ENCODE data around the gene RIMS1.

The RIMS1 gene

GRCh38 chr6:72078096-72078495 is 191.7 kb downstream of the RIMS1 start:
- Histone ChIP-seq H3K4me3 (replicated peaks; ENCODE audit: insufficient read depth, low read length) (no peak overlapping the region), H3K27me3 (ENCODE audit: insufficient read depth, poor library complexity, severe bottlenecking) (peaks cover 2% of the 10 kb centered on the region), H3K27ac (replicated peaks) (no peak overlapping the region)
- TF ChIP-seq GABPA (IDR thresholded peaks at IDR 0.05; ENCODE audit: low read depth) (no peak), CTCF (IDR thresholded peaks at IDR 0.05; ENCODE audit: insufficient read depth, low read length) (no peak), REST (IDR thresholded peaks at IDR 0.05; ENCODE audit: insufficient replicate concordance, low read depth) (no peak), SPI1 (IDR thresholded peaks at IDR 0.05; ENCODE audit: borderline replicate concordance, low read depth) (no peak)
- DNase-seq (ENCODE audit: low read depth in 1 of 2, low spot score in 1 of 2), result no peak

- H3K27me3 ChIP-seq (ENCODE audit: insufficient read depth, poor library complexity, severe bottlenecking), result no peaks in the 10 kb centered on the region
- no peak for DNase-seq (ENCODE audit: low read depth in 1 of 2, low spot score in 1 of 2)
Measured at GRCh38 chr6:72080260-72080941, 194.1 kb downstream of the RIMS1 start.

More at GRCh38 chr6:72080260-72080941, 194.1 kb downstream of the RIMS1 start:
- Histone ChIP-seq H3K27ac (replicated peaks) (no peak overlapping the region), H3K4me3 (replicated peaks; ENCODE audit: insufficient read depth, low read length) (no peak overlapping the region)
- TF ChIP-seq REST (IDR thresholded peaks at IDR 0.05; ENCODE audit: insufficient replicate concordance, low read depth) (no peak), CTCF (IDR thresholded peaks at IDR 0.05; ENCODE audit: insufficient read depth, low read length) (no peak), SPI1 (IDR thresholded peaks at IDR 0.05; ENCODE audit: borderline replicate concordance, low read depth) (no peak), POLR2AphosphoS5 (IDR thresholded peaks at IDR 0.05; ENCODE audit: low read depth) (no peak), GABPA (IDR thresholded peaks at IDR 0.05; ENCODE audit: low read depth) (no peak)
